Hematopoietic multipotent progenitor cell treated with erythropoietin and hydrocortisone succinate and interleukin-3 and kit ligand, for 15 days (in vitro differentiated cells): ENCODE data around the gene CCDC192.
"Not testable (repeated sequence)": the region's sequence is repeated elsewhere in the genome, so short reads cannot be mapped to it uniquely, and the experiment has no call there.

ENCODE experiments used
- DNase-seq: peaks from one replicate; pipeline ENCODE4 v3.0.0-alpha.2; 2015; ENCODE audit warnings: low spot score

CCDC192 gene

DNA sequence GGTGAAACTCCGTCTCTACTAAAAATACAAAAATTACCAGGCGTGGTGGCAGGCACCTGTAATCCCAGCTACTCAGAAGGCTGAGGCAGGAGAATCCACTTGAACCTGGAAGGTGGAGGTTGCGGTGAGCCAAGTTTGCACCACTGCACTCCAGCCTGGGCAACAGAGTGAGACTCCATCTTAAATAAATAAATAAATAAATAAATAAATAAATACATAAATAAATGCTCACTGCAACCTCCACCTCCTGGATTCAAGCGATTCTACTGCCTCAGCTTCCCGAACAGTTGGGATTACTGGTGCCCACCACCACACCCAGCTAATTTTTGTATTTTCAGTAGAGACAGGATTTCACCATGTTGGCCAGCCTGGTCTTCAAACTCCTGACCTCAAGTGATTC is 144.4 kb downstream of the CCDC192 start:
- not testable (repeated sequence) for DNase-seq

DNA sequence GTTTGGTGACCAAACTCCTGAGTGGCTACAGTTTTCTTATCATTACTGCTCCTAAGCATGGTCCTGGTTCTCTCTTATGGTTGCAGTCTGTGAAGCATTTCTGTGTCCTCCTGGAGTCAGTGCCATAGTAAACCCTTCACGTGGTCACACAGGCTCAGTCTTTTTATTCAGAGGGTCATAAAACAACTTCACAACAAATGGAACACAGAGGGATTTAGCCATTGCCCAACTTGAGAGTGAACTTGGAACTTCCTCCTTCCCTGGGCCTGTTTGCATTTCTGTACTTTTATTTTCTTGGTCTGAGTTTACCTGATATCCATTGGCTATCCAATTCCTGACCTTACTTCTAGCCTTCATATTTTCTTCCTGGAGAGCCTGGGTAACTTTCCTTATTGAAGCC is 144.9 kb downstream of the CCDC192 start:
- DNase-seq, result no peak

DNA sequence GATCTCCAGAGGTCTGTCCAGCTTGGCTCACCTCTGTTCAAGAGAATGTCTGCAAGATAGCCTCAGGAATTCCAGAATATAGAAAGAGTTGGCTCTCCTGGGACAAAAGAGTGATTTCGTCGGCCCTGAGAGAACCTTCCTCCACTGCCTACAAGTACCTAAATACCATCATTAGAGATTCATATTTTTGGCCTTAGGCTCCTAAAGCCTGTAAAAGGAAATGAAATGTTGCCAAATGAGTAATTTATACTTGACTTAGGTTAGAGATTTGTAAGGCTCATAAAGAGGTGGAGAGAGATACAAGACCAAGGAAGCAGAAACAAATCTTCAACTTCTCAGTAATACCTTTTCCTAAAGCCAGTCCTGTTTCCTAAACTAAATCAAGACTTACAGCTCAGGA is 146.2 kb downstream of the CCDC192 start:
- no peak for DNase-seq

DNA sequence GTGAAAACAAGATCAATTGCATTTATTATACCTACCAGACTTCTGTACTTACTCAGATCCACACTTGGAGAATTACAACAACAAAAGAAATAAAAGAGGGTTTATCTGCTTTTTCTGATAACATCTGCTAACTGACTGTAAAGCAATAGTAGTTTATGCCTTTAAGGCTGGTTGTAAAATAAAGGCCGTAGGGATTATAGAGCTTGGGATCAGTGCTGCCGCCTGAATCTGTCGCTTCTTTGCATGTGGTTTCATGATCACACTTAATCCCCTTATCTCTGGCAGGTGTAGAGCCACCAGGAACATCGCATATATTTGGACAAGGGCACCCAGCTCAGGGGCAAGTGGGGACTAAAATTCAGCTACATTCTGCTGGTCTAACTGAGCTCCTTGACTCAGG is 146.7 kb downstream of the CCDC192 start:
- DNase-seq, result no peak

DNA sequence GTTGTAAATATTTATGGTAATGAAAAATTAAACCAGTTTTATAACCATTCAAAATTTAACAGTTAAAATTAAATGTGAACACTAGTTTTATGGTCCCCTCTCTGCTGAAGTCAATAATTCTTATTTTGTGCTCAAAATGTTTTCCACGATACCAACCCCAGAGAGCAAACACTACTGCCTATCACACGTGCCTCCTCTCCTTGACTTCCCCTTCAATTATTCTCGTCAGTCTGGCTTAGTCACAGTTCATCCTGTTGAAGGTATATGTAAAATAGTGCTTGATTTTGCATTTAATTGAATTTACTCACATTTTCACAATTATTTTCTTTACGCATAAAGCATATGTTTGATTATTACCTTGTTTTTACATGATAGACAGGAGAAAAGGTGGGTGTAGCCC is 148.8 kb downstream of the CCDC192 start:
- no peak for DNase-seq

DNA sequence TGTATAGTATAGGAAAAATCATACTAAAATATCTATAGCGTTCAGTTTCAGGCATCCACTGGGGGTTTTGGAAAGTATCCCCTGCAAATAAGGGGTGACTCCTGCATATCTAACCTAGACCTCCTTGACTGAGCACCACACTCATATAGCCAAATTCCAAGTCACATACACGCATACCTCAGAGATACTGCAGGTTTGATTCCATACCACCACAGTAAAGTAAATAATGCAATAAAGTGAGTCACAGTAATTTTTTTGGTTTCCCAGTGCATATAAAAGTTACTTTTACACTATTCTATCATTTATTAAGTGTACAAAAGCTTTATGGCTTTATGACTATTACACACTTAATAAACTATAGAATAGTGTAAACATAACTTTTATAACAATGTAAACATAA is 151.3 kb downstream of the CCDC192 start:
- no peak for DNase-seq

DNA sequence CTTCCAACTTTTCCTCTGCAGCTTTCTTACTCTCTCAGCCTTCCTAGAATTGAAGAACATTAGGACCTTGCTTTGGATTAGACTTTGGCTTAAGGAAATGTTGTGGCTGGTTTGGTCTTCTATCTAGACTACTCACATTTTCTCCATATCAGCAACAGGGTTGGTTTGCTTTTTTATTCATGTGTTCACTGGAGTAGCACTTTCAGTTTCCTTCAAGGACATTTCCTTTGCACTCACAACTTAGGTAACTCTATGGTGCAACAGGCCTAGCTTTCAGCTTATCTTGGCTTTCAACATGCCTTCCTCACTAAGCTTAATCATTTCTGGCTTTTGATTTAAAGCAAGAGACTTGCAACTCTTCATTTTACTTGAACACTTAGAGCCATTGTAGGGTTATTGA is 153.1 kb downstream of the CCDC192 start:
- no peak for DNase-seq

DNA sequence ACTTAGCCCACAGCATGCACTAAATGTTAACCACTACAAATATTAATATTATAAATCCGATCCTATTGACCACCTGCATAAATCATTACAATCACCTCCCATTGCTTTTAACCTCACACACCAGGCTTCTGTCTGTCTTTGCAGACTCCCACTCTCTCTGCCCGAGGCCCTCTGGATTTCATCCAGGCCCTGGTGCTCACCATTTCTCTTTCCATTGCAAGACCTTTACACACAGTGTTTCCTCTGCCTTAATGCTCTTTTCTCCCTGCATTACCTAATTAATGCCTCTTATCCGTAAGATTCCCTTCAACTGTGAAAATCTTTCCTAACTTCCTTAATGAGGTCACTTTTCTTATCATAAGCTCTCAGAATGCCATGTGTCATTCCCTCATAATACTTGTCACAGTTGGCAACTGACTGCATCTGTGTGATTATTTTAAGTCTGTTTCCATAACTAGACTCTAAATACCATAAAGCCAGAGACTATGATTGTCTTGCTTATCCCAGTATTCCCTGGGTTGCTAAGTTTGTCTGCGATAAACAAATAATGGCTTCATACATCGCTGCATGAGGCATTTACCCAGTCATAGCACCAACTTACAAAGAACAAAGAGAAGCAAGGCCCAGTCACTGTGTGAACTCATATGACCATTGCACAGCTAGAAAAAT is 155.1 kb downstream of the CCDC192 start:
- no peak for DNase-seq

DNA sequence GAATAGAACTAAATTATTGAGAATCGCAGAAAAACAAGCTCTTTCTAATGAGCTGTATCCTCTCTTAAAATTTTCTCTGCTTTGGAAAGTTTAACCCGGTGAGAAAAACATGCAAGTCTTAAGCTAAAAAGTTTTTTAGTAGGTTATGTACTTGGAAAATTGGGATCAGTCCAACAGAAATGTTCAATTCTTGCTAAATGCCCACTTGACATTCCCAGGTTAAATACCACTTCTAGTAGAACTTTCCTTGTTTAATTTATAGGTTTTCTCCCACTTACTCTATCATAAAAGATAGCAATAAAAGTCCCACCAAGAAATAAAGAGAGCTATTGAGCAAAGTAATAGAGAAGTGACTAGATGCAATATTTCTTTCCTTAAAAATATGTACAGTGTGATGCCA is 157.1 kb downstream of the CCDC192 start:
- no peak for DNase-seq

DNA sequence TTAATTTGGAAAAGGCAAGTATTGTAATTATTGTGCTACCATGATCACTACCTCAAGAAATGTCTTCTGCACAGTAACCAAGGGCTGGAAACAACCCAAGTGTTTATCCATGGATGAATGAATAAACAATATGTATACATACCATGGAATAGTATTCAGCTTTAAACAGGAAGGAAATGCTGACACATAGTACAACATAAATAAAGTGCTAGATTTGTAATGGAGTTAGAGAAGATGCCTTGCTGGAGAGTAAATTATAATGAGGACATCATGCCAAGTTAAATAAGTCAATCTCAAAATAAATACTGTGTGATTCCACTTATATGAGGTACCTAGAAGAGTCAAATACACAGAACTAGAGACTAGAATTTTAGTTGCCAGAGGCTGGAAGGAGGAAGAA is 160.0 kb downstream of the CCDC192 start:
- DNase-seq, result no peak

DNA sequence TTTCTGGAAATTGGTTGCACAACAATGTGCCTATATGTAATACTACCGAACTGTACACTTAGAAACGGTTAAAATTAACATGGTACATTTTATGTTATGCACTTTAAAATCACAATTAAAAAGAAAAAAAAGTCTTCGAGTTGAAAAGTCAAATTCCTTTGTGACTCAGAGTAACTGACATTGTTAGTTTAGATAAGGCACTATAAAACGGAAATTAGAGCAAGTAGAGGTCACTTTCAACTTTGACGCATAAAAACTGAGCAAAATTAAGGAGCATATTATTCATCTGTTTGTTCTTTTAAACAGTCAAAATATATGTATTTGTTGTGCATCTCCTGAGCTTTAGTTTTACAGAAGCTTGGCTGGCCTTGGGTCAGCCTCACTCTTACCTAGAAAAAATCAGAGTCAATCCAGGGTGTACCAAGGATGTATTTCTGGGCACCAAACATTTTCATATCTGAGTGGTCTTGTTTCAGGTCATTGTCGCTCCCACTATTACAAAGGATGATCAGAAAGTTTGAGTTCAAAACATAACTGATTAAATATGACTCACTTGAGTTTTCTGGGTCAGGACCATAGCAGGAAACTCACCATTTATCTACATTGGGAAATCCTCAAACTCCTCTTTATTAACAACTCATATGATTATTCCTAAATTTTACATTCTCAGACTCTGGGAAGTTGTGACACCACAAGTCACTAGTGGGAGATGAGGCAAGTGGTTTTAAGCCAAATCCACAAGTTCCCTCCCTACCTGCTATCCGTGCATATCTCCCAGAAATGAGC is 160.6 kb downstream of the CCDC192 start:
- DNase-seq, result no peak

DNA sequence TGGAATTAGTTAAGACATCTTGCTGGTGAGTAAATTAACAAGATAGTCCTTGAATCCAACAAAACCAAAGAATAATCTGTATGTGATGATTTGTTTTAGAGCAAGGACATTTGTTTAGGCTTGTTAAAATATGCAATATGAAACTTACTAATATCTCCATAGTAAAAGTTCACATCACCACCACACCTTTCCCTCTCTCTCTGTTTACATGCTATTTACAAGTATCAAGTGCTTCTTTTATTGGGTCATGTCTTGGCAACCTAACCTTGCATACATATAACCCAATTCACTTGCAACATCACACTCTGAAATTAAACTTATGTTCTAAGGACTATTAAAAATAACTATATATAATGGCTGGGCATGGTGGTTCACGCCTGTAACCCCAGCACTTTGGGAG is 161.3 kb downstream of the CCDC192 start:
- no peak for DNase-seq

DNA sequence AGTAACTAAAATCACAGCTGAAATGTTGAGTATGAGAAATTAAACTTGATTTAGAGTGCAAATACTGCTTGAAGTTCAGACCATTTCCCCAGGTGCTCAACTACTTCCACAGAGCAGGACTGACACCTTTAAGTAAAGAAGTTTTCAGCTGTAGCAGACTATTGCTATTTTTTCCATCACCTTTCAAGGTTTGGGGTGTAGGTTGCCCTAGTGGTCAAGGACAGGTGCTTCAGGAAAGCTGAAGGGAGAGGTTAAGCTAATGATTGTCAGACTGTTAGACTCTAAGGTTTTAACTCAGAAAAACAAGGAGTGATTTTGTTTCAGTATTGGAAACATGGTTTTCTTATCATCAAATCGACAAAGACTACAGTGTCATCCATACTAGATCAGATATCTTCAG is 162.1 kb downstream of the CCDC192 start:
- DNase-seq, result no peak

DNA sequence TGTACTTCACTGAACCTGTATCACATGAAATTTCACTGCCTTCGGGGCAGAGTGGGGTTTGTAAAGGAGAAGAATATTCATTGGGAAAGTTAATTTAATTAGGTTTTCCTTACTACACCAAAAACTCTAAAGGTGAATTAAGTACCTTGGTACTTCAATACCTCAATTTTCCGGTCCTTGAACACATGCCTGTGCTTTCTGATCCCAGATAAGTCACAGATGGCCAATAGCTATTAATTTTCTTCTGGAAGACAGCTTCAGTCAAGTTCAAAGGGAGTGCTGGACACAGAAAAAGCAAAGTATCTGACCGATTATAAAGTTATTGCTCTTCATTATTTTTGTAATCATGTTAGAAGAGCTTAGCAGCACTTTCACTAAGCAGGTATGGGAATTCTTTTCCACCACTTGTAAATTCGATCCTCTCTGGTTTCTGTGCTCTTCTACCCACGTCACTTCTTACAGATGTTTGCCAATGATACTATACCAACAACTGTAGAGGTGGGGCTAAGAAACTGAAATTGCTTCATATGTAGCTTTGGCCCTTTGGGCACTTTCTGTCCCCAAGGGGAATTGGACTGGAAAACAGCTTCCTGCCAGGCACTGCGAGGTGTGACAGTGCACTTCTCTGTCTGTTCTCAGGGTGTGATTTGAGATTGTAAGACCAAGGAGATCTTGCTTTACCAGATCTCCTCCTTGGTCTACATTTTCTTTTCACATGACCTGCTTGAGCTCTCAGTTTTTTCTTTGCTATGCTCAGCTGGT is 164.0 kb downstream of the CCDC192 start:
- no peak for DNase-seq

DNA sequence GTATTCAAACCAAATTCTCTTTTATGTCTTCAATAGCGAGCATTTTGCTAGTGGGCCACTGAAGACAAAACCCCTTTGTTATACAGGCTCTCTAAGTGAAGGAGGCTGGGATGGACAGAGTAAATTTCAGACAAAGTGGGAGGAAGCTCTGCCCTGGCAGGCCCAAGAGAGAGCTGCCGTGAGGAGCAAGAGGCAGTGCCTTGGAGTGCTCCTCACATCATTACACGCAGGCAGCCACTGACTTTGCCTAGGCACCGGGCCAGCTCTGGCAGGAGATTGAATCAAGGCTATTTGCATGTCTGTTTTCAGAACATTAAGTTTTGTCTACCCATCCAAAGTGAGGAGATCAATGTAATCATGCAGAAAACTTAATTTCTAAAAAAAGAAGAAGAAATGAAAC is 167.7 kb downstream of the CCDC192 start:
- DNase-seq, result no peak

DNA sequence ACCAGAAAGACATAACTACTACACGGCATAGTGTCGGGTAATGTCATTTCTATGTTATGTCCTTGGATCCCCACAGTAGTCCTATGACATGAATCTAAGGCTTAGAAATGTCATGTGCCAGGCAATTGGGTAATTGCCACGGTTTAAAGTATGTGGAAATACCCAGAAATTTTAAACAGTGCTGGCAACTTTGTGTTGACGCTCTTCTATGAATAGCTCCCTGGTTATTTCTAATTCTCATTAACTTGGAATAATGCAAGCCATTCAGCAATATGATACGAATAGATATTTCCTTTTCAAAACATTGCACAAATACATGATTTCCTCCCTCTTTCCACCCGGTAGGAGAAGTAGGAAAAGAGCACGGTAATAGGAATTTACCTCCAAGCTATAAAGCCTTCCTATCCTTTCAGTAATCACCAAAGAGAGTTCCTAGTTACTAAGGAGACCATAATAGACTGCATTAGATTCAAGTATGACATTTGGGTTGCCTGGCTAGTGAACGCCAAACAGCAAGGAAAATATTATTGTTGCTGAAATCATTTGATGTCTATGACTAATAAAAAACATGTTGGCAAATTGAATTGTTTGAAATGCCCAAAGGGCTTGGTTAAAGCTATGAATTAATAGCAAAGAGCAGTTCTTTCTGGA is 168.4 kb downstream of the CCDC192 start:
- no peak for DNase-seq

DNA sequence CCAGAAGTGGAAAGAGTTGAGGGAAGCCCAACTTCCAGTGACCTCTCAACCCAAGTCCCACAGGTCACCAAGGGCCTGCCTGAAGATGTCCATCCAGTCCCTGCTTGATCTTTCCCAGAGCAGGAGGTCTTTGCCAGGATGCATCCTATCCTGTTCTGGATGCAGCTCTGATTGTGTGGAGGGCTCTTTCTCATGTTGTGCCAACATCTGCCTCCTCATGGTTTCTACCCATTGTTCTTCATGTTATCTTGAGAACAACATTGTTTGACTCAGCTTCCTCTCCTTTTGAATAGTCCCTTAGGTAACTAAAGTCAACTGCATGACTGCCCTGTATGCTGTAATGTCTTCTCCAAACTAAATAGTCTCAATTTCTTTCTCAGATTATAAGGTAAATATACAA is 169.3 kb downstream of the CCDC192 start:
- DNase-seq, result no peak

DNA sequence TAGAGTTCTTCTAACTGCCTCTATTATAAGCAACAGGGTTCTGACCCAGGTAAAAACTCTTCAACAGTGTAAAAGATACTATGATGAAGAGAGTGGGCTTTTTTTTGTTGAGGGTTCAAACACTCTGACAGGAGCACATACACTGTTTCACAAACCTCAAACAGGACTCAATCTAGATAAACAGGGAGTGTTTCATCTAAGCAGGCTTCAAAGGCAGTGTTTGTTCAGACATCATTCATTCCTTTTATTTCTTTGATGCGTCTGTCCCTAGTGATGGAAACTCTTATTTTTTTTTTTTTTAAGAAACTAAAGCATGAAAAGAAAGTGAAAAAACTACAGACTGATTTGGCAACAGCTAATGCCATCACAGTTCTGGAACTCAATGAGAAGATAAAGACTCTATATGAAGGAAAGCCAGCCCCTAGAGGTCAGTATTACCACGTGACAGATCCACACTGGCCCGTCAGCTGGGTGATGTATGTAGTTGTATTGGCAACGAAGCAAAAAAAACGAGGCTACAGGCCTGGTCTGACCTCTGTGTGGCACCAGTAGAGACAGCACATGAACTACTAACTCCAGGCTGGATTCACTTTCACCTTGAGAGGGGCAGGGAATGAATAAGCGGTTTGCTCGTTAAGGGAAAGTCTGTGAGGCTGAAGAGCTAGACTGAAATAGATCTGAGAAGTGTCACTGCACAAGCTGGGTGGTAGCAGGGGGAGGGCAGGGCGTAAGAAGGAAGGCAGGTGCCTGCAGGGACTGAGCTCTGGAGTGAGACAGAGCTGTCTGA is 172.2 kb downstream of the CCDC192 start:
- DNase-seq, result no peak

DNA sequence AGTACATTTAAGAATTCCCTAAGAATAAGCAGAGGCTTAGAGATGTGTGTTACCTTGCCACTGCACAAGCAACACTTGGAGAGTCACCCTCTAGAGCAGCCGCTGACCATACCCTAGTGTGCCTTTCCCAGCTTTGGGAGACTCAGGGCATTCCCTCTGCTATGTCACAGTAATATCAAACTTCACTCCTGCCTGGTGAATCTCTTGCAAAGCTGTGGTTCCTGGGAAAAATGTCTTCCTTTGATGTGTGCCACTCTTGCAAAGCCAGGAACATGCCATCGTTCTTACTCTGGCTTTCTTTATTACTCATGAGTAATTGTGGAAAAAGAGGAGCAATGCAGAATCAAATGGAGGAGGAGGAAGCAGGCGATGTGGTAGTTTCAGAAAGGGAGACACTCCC is 173.2 kb downstream of the CCDC192 start:
- DNase-seq, result no peak

DNA sequence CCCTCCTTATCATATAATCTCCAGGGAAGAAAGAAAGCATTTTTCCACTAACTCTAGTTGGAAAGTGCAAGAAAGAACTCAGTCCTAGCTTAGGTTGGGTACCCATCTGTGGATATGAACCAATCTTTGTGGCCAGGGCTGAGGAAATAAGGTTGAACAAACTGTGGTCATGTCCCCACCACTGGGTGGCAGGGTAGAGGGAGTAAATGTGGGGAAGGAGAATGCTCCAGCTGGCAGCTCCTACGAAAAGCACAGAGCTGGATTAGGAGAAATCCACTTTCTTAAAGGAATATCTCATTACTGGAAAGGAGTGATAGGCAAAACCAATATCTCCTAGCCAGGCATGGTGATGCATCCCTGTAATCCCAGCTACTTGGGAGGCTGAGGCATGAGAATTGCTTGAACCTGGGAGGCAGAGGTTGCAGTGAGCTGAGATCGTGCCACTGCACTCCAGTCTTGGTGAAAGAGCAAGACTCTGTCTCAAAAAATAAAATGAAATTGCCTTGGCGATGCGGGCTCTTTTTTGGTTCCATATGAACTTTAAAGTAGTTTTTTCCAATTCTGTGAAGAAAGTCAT is 175.1 kb downstream of the CCDC192 start:
- no peak for DNase-seq

DNA sequence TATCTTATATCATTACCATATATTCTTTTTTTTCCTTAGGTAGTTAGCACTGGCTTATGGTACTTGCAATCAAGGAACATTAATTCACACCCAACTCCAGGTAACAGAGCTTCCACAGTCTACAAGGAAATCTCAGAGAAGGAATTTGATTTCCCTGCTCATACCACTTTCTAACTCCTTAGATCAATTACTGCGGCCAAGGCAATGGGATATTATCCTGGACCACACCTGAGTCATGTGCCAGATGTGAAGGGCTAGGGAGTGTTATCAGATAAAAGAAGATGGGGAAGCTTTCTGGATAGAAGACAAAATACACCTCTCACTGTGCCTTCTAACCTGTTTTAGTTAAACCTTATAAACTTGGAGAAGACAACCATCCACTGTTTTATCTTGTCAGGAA is 181.2 kb downstream of the CCDC192 start:
- no peak for DNase-seq
